Measurements from ENCODE around the gene FCN1. TPM values are rescaled to one million over a fixed set of nuclear protein-coding genes. Genes with fewer than 3 reads are reported as not detected.

FCN1 gene
- total and polyA plus RNA-seq, 2 of the 8 experiments (the other 6 are each of a cell fraction or from before 2014, with no cell fraction given) = not detected

- TF ChIP-seq RFX5 (IDR thresholded peaks at IDR 0.05; ENCODE audit: borderline replicate concordance, low read depth, low read length) = no peak
- TF ChIP-seq CHD2 (IDR thresholded peaks at IDR 0.05; ENCODE audit: low read length) = no peak
- no peak for TF ChIP-seq JUND (IDR thresholded peaks at IDR 0.05; ENCODE audit: low read length)
Measured at GRCh38 chr9:134886413-134886913, 31.2 kb downstream of the FCN1 start (continued).

Measured in H1 (cell line).